HCT116 (cell line): Measurements from ENCODE around the gene MEG3. TPM values are rescaled to one million over a fixed set of nuclear protein-coding genes. Genes with fewer than 3 reads are reported as not detected.

Source experiments
- ATAC-seq: fragments of 200-7000 bp; cut with Tn5 transposase; 2 replicates; pipeline ENCODE4 v1.9.1; 2020; ENCODE audit warnings: mild to moderate bottlenecking, moderate library complexity
- BruUV-seq: library from RNA; stranded (reverse); fragments of 400-500 nt; replicated peaks from 2 replicates; lab custom pipeline; 2021; lab: Mats Ljungman, UMichigan
- CTCF ChIA-PET: fragments of 300-600 bp; sonication (Branson Sonifier 250); formaldehyde crosslinking; loops from one replicate; lab custom pipeline; 2021; ENCODE audit warnings: antibody characterized with exemption; lab: Charles Lee
- POLR2A ChIA-PET: fragments of 300-600, 350-600 bp; sonication (Branson Sonifier 250); formaldehyde crosslinking; loops from one replicate; lab custom pipeline; 2021; ENCODE audit warnings: antibody characterized with exemption; lab: Charles Lee
- RAD21 ChIA-PET, 2 experiments: fragments of 300-600 bp; sonication (Branson Sonifier 250); formaldehyde crosslinking; loops; one replicate each; lab custom pipeline; 2023; ENCODE audit warnings: low total read pairs in 2 of 2; ENCODE audit not compliant: uncharacterized antibody in 2 of 2, unreplicated experiment in 2 of 2, low non-redundant PET in 1 of 2; lab: Charles Lee
- DNase-seq: peaks from one replicate; pipeline ENCODE4 v3.0.0-alpha.2; 2010; ENCODE audit warnings: low read depth, low spot score
- H2AFZ ChIP-seq: fragments of 200-600 bp; shearing (Covaris generic), sonication (generic); 2 replicates; pipeline ENCODE4 v1.6.1; 2017; ENCODE audit warnings: low read depth, mixed run types, mixed read lengths, antibody characterized with exemption, low read length; ENCODE audit not compliant: poor library complexity, severe bottlenecking
- H3K27ac ChIP-seq: 2 replicates; pipeline ENCODE4 v1.5.1; 2012; ENCODE audit warnings: low read depth, low read length
- H3K27me3 ChIP-seq: fragments of 200-600 bp; sonication (generic); 2 replicates; pipeline ENCODE4 v1.6.1; 2016; ENCODE audit warnings: mixed run types, low read length, mixed read lengths; ENCODE audit not compliant: insufficient read depth
- H3K36me3 ChIP-seq, 2 experiments: fragments of 200-500 bp in 1 of 2; fragments of 200-600 bp in 1 of 2; sonication (Bioruptor generic) in 1 of 2; sonication (generic) in 1 of 2; 2 replicates each; pipeline versions ENCODE4 v1.5.1 to v1.6.1; 2014 to 2016; ENCODE audit warnings: low read length in 2 of 2, inconsistent platforms in 1 of 2, mixed read lengths in 1 of 2, mixed run types in 1 of 2; ENCODE audit not compliant: insufficient read depth in 2 of 2, control insufficient read depth in 1 of 2
- H3K4me1 ChIP-seq, 2 experiments: fragments of 200-600 bp in 1 of 2; sonication (generic) in 1 of 2; 2 replicates each; pipeline versions ENCODE4 v1.5.1 to v1.6.1; 2012 to 2017; ENCODE audit warnings: low read length in 2 of 2, inconsistent platforms in 1 of 2, mild to moderate bottlenecking in 1 of 2, mixed read lengths in 1 of 2, mixed run types in 1 of 2, moderate library complexity in 1 of 2; ENCODE audit not compliant: insufficient read depth in 2 of 2, control insufficient read depth in 1 of 2
- H3K4me2 ChIP-seq: fragments of 200-600 bp; sonication (generic); 2 replicates; pipeline ENCODE4 v1.6.1; 2017; ENCODE audit warnings: mixed run types, low read length, mixed read lengths
- H3K4me3 ChIP-seq, 2 experiments: fragments of 200-600 bp in 1 of 2; sonication (generic) in 1 of 2; replicated peaks in 1 of 2; 2 replicates each; pipeline ENCODE4 v1.5.1; 2011 to 2016; ENCODE audit warnings: low read length in 2 of 2, control low read depth in 1 of 2, low read depth in 1 of 2, mild to moderate bottlenecking in 1 of 2, mixed read lengths in 1 of 2, mixed run types in 1 of 2
- H3K79me2 ChIP-seq: fragments of 200-600 bp; sonication (generic); 2 replicates; pipeline ENCODE4 v1.6.1; 2017; ENCODE audit warnings: mild to moderate bottlenecking, mixed run types, low read length, moderate library complexity, mixed read lengths; ENCODE audit not compliant: insufficient read depth
- H3K9ac ChIP-seq: fragments of 200-600 bp; sonication (generic); 2 replicates; pipeline ENCODE4 v1.6.1; 2016; ENCODE audit warnings: low read length, mixed read lengths
- H3K9me2 ChIP-seq: fragments of 200-600 bp; sonication (generic), shearing (Covaris generic); 2 replicates; pipeline ENCODE4 v1.6.1; 2017; ENCODE audit warnings: mixed run types, mild to moderate bottlenecking, moderate library complexity; ENCODE audit not compliant: insufficient read depth
- H3K9me3 ChIP-seq, 2 experiments: fragments of 200-500 bp in 1 of 2; fragments of 200-600 bp in 1 of 2; sonication (Bioruptor generic) in 1 of 2; sonication (generic) in 1 of 2; 2 replicates each; pipeline ENCODE4 v1.6.1; 2014 to 2017; ENCODE audit warnings: low read length in 2 of 2, mixed read lengths in 2 of 2, inconsistent platforms in 1 of 2, low read depth in 1 of 2, mild to moderate bottlenecking in 1 of 2, mixed run types in 1 of 2, moderate library complexity in 1 of 2; ENCODE audit not compliant: control insufficient read depth in 1 of 2, insufficient read depth in 1 of 2
- H4K20me1 ChIP-seq: fragments of 200-600 bp; sonication (generic), shearing (Covaris generic); 2 replicates; pipeline ENCODE4 v1.6.1; 2017; ENCODE audit warnings: mixed run types, mild to moderate bottlenecking, moderate library complexity; ENCODE audit not compliant: insufficient read depth
- CBX3 ChIP-seq: IDR thresholded peaks from 2 replicates; pipeline ENCODE4 v1.6.1; 2012; ENCODE audit warnings: low read depth
- CEBPB ChIP-seq: IDR thresholded peaks from 2 replicates; pipeline ENCODE4 v1.6.1; 2012; ENCODE audit warnings: low read depth
- CTCF ChIP-seq, 3 experiments: fragments of 200-600 bp in 1 of 3; sonication (generic) in 1 of 3; IDR thresholded peaks in 2 of 3; conservative IDR thresholded peaks in 1 of 3; 2 replicates each; pipeline ENCODE4 v1.5.1; 2012 to 2017; ENCODE audit warnings: low read depth in 2 of 3, low read length in 2 of 3, antibody characterized with exemption in 1 of 3, borderline replicate concordance in 1 of 3, control low read depth in 1 of 3, mild to moderate bottlenecking in 1 of 3, mixed read lengths in 1 of 3, mixed run types in 1 of 3, moderate library complexity in 1 of 3; ENCODE audit not compliant: insufficient read depth in 1 of 3
- EGR1 ChIP-seq: IDR thresholded peaks from 2 replicates; pipeline ENCODE4 v1.6.1; 2012; ENCODE audit warnings: low read depth
- ELF1 ChIP-seq: IDR thresholded peaks from 2 replicates; pipeline ENCODE4 v1.6.1; 2012; ENCODE audit warnings: low read depth, borderline replicate concordance
- EZH2 ChIP-seq: fragments of 200-600 bp; sonication (generic); IDR thresholded peaks from 2 replicates; pipeline ENCODE4 v1.6.1; 2017; ENCODE audit warnings: antibody characterized with exemption, mixed run types
- EZH2phosphoT487 ChIP-seq: fragments of 200-600 bp; IDR thresholded peaks from 2 replicates; pipeline ENCODE4 v1.6.1; 2018; ENCODE audit warnings: antibody characterized with exemption, borderline replicate concordance
- FOSL1 ChIP-seq: IDR thresholded peaks from 2 replicates; pipeline ENCODE4 v1.6.1; 2012; ENCODE audit warnings: low read depth
- JUND ChIP-seq: IDR thresholded peaks from 2 replicates; pipeline ENCODE4 v1.6.1; 2012
- POLR2A ChIP-seq: IDR thresholded peaks from 2 replicates; pipeline ENCODE4 v1.7.0; 2011; ENCODE audit warnings: borderline replicate concordance; ENCODE audit not compliant: insufficient read depth, insufficient read length; ENCODE audit errors: extremely low read depth
- RAD21 ChIP-seq: IDR thresholded peaks from 2 replicates; pipeline ENCODE4 v1.6.1; 2012; ENCODE audit warnings: low read depth, mild to moderate bottlenecking
- SIN3A ChIP-seq: IDR thresholded peaks from 2 replicates; pipeline ENCODE4 v1.6.1; 2012; ENCODE audit warnings: low read depth
- SP1 ChIP-seq: IDR thresholded peaks from 2 replicates; pipeline ENCODE4 v1.6.1; 2012; ENCODE audit warnings: low read depth
- SRF ChIP-seq: IDR thresholded peaks from 2 replicates; pipeline ENCODE4 v1.6.1; 2012; ENCODE audit warnings: low read depth
- TCF7L2 ChIP-seq: IDR thresholded peaks from 2 replicates; pipeline ENCODE4 v1.7.0; 2011; ENCODE audit warnings: borderline replicate concordance, inconsistent platforms; ENCODE audit not compliant: insufficient read depth, insufficient read length; ENCODE audit errors: extremely low read depth
- ZFX ChIP-seq: fragments of 450-650 bp; IDR thresholded peaks from 2 replicates; pipeline ENCODE4 v1.6.1; 2017
- ZNF274 ChIP-seq: fragments of 200-500 bp; sonication (Bioruptor generic); IDR thresholded peaks from 2 replicates; pipeline ENCODE4 v1.6.1; 2014; ENCODE audit warnings: mild to moderate bottlenecking, low read depth, low read length, inconsistent platforms
- intact Hi-C: fragments of 100-400 bp; cut with micrococcal nuclease; formaldehyde crosslinking; loops from 2 replicates; pipeline ENCODE4 v1.10.0; 2022
- total RNA-seq: library from RNA; stranded (reverse); gene quantifications from one replicate; pipeline ENCODE4 v1.2.1, GENCODE V29; 2021; ENCODE audit not compliant: unreplicated experiment
- TF ChIP-seq, protein P1 (sequence below): IDR thresholded peaks from 2 replicates; pipeline ENCODE4 v1.6.1; 2011; ENCODE audit warnings: mild to moderate bottlenecking, low read length, moderate library complexity; ENCODE audit not compliant: insufficient replicate concordance; ENCODE audit errors: extremely low read depth
- TF ChIP-seq, protein P2 (sequence below): IDR thresholded peaks from 2 replicates; pipeline ENCODE4 v1.6.1; 2012; ENCODE audit warnings: low read depth

The MEG3 gene
- total RNA-seq, 1 experiment from 2014 or later, result 2.5 TPM

- DNase-seq, result no peak
- Histone ChIP-seq H3K9me3 (no peaks in the 10 kb centered on the region), H3K79me2 (no peaks in the 10 kb centered on the region), H3K9me2 (no peaks in the 10 kb centered on the region), H4K20me1 (no peaks in the 10 kb centered on the region), H3K4me2 (no peak overlapping the region), H3K27me3 (no peaks in the 10 kb centered on the region; the same call in 1 of the 2 replicates), H2AFZ (no peak overlapping the region), H3K4me3 (no peak overlapping the region), H3K9ac (no peak overlapping the region), H3K36me3 (no peaks in the 10 kb centered on the region), H3K4me1 (peaks cover 0 to 16% of the 10 kb centered on the region in 2 experiments; a peak in 2 of 4 replicates), H3K27ac (no peak overlapping the region)
- RAD21 ChIA-PET, result no interaction called here
- POLR2A ChIA-PET, result no interaction called here
- no peak for ATAC-seq
- intact Hi-C loops, result no loop called here
- CTCF ChIA-PET, result no interaction called here
- TF ChIP-seq CBX3 (no peak), CTCF (IDR thresholded peaks at IDR 0.05 in 2 of 3, conservative IDR thresholded peaks at IDR 0.05 in 1 of 3; ENCODE audit: borderline replicate concordance in 1 of 3, insufficient read depth in 1 of 3, low read depth in 2 of 3, low read length in 2 of 3) (no peak), ZFX (no peak), ELF1 (no peak), ZNF274 (no peak), CEBPB (no peak), SP1 (no peak), TCF7L2 (no peak), SIN3A (no peak), RAD21 (no peak), EZH2 (no peak), SRF (no peak), POLR2A (no peak), EZH2phosphoT487 (no peak), JUND (no peak), EGR1 (no peak), FOSL1 (no peak)
- TF ChIP-seq, protein P1, sequence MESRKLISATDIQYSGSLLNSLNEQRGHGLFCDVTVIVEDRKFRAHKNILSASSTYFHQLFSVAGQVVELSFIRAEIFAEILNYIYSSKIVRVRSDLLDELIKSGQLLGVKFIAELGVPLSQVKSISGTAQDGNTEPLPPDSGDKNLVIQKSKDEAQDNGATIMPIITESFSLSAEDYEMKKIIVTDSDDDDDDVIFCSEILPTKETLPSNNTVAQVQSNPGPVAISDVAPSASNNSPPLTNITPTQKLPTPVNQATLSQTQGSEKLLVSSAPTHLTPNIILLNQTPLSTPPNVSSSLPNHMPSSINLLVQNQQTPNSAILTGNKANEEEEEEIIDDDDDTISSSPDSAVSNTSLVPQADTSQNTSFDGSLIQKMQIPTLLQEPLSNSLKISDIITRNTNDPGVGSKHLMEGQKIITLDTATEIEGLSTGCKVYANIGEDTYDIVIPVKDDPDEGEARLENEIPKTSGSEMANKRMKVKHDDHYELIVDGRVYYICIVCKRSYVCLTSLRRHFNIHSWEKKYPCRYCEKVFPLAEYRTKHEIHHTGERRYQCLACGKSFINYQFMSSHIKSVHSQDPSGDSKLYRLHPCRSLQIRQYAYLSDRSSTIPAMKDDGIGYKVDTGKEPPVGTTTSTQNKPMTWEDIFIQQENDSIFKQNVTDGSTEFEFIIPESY, result no peak
- TF ChIP-seq, protein P2, sequence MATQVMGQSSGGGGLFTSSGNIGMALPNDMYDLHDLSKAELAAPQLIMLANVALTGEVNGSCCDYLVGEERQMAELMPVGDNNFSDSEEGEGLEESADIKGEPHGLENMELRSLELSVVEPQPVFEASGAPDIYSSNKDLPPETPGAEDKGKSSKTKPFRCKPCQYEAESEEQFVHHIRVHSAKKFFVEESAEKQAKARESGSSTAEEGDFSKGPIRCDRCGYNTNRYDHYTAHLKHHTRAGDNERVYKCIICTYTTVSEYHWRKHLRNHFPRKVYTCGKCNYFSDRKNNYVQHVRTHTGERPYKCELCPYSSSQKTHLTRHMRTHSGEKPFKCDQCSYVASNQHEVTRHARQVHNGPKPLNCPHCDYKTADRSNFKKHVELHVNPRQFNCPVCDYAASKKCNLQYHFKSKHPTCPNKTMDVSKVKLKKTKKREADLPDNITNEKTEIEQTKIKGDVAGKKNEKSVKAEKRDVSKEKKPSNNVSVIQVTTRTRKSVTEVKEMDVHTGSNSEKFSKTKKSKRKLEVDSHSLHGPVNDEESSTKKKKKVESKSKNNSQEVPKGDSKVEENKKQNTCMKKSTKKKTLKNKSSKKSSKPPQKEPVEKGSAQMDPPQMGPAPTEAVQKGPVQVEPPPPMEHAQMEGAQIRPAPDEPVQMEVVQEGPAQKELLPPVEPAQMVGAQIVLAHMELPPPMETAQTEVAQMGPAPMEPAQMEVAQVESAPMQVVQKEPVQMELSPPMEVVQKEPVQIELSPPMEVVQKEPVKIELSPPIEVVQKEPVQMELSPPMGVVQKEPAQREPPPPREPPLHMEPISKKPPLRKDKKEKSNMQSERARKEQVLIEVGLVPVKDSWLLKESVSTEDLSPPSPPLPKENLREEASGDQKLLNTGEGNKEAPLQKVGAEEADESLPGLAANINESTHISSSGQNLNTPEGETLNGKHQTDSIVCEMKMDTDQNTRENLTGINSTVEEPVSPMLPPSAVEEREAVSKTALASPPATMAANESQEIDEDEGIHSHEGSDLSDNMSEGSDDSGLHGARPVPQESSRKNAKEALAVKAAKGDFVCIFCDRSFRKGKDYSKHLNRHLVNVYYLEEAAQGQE, result no peak
- no TSS peak for BruUV-seq
These were observed 40.0 kb downstream of the MEG3 start for GRCh38 chr14:100865682-100866591.
